T-helper 2 cell treated with Interferon-gamma antibody and Interleukin-4, amounts not matched to agents 5 μg/mL and 100 μg/mL, for 36 hours (primary cell): Measurements from ENCODE around the gene TAF1D.
"Not testable (repeated sequence)": the region's sequence is repeated elsewhere in the genome, so short reads cannot be mapped to it uniquely, and the experiment has no call there.

Source experiments
- DNase-seq: peaks from one replicate; pipeline ENCODE4 v3.0.0; 2021; ENCODE audit warnings: low spot score
- H3K27ac Mint-ChIP-seq: one replicate; pipeline ENCODE4 v1.8.0; 2021; ENCODE audit warnings: mild to moderate bottlenecking, mixed read lengths
- H3K27me3 Mint-ChIP-seq: one replicate; pipeline ENCODE4 v1.8.0; 2021; ENCODE audit warnings: low read depth, mixed read lengths
- H3K36me3 Mint-ChIP-seq: one replicate; pipeline ENCODE4 v1.8.0; 2021; ENCODE audit warnings: low read depth, mixed read lengths
- H3K4me1 Mint-ChIP-seq: one replicate; pipeline ENCODE4 v1.8.0; 2021; ENCODE audit warnings: low read depth, mixed read lengths
- H3K4me3 Mint-ChIP-seq: one replicate; pipeline ENCODE4 v1.8.0; 2022; ENCODE audit warnings: mild to moderate bottlenecking, moderate library complexity, mixed read lengths
- H3K9me3 Mint-ChIP-seq: one replicate; pipeline ENCODE4 v1.8.0; 2021; ENCODE audit warnings: mixed read lengths

TAF1D gene

DNA sequence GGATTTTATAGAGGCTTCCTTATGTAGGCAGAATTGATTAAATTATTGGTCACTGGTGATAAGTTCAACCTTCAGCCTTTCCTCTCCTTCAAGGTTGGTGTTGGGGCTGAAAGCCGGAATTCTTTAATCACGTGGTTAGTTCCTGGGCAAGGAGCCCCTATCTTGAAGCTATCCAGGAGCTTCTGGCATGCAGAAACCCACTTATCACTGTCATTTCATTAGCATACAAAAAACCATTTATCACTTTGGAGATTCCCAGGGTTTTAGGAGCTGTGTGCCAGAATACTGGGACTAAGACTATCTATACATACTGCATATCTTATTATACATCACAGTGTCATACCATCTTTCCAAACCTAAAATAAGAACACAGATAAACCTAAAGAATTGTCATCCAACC, 24.3 kb upstream of the TAF1D start:
- Mint-ChIP-seq H3K36me3 (peaks cover 23% of the 10 kb centered on the region), H3K9me3 (peaks cover 21% of the 10 kb centered on the region), H3K4me1 (no peaks in the 10 kb centered on the region), H3K27me3 (no peaks in the 10 kb centered on the region), H3K27ac (no peak overlapping the region), H3K4me3 (no peak overlapping the region)
- DNase-seq, result no peak

DNA sequence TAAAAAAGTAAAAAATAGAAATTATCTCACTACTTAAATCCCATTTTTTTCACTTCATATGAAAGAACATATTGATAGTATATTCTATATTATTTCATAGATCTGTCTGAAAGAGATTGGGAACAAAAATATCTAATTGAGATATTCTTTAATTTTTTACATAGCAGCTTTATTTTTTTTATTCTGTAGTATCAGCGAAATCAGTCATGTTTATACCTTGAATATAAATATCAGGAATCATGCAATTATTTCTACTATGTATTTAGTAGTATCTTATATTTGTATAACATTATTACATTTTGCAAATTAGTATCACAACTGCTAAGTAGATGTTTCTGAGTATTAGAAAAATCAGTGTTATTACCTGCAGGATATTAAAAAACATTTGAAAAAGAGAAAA, 20.6 kb upstream of the TAF1D start:
- Mint-ChIP-seq H3K27ac (no peak overlapping the region), H3K27me3 (no peaks in the 10 kb centered on the region), H3K4me3 (no peak overlapping the region), H3K36me3 (peaks cover 36% of the 10 kb centered on the region), H3K9me3 (peaks cover 9% of the 10 kb centered on the region), H3K4me1 (no peaks in the 10 kb centered on the region)
- no peak for DNase-seq

DNA sequence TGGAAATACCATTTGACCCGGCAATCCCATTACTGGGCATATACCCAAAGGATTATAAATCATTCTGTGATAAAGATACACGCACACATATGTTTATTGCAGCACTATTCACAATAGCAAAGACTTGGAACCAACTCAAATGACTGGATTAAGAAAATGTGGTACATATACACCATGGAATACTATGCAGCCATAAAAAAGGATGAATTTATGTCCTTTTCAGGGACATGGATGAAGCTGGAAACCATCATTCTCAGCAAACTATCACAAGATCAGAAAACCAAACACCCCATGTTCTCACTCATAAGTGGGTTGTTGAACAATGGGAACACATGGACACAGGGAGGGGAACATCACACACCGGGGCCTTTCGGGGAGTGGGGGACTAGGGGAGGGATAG, 17.8 kb upstream of the TAF1D start:
- not testable (repeated sequence) for DNase-seq, H3K4me3 Mint-ChIP-seq, H3K27ac Mint-ChIP-seq, H3K27me3 Mint-ChIP-seq, H3K9me3 Mint-ChIP-seq, H3K4me1 Mint-ChIP-seq
- peaks cover 24% of the 10 kb centered on the region for H3K36me3 Mint-ChIP-seq

DNA sequence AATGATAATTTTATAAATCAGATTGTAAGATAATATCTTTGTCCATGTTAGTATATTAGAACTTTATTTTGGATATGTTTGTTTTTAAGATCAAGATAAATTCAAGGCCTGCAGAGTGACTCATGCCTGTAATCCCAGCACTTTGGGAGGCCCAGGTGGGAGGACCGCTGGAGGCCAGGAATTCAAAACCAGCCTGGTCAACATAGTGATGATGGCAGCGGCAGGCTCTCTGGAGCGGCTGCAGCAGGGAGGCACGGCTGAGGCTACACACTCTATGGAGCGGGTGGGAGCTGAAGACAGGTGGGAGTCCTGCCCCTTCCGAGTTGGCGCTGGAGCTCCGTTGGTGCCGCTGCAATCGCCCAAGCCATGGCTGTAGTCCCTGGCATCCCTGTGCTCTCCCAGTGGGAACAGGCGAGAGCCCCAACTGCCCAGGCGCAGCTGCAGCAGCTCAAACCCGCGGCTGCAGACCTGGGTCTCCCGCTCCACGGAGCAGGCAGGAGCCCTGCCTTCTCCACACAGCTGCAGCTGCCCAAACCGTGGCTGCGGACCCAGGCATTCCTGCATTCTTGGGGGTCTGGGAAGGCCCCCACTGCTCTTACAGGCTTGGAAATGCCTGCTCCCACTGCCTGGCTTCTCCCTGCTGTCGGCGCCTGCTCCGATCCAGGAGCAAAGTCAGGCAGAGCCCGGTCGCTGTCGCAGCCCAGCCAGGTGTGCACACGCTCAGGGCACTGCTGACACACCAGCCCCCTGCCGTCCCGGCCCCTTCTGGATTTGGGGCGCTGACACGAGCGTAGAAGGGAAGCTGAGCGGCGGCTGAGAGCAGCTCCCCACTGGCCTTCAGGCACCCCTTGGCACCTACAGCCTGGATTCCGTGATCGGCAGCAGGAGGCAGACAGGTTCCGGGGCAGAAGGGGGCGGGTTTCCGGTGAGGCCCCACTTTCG, 16.9 kb upstream of the TAF1D start:
- Mint-ChIP-seq H3K9me3 (no peaks in the 10 kb centered on the region), H3K27ac (no peak overlapping the region), H3K4me1 (no peaks in the 10 kb centered on the region), H3K36me3 (peaks cover 24% of the 10 kb centered on the region), H3K4me3 (no peak overlapping the region), H3K27me3 (no peaks in the 10 kb centered on the region)
- no peak for DNase-seq

DNA sequence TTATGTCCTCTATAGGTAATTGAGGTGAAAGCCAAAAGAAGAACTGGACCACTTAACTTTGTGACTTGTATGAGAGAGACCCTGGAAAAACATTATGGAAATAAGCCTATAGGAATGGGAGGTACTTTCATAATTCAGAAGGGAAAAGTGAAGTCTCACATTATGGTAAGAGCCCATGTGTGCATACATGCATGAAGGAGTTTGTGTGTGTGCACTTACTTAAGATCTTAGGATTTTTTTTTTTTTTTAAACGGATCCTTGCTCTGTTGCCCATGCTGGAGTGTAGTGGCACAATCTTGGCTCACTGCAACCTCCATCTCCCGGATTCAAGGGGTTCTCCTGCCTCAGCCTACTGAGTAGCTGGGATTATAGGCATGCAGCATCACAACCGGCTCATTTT, 16.0 kb upstream of the TAF1D start:
- Mint-ChIP-seq H3K9me3 (no peaks in the 10 kb centered on the region), H3K4me1 (no peaks in the 10 kb centered on the region), H3K27me3 (no peaks in the 10 kb centered on the region), H3K4me3 (no peak overlapping the region), H3K36me3 (peaks cover 23% of the 10 kb centered on the region), H3K27ac (no peak overlapping the region)
- DNase-seq, result no peak

DNA sequence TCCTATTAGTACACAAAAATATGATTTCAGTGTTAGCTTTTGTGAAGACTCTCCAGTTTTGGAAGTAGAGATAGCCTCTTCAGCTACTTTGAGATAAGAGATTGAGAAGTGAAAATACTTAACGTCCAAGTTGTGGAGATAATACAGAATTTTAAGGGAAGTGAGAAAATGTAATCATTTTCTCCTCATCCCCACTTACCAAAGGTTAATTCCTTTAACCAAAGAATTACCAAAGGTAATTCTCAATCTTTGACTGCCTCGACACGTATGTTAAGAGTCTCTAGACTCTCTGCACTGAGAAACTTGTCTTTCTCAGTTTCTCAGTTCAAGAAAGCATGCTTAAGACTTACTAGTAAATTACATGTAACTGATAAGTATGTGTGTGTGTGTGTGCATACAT, 15.5 kb upstream of the TAF1D start:
- Mint-ChIP-seq H3K27me3 (no peaks in the 10 kb centered on the region), H3K9me3 (no peaks in the 10 kb centered on the region), H3K4me1 (no peaks in the 10 kb centered on the region), H3K27ac (no peak overlapping the region), H3K4me3 (no peak overlapping the region), H3K36me3 (peaks cover 27% of the 10 kb centered on the region)
- DNase-seq, result no peak

DNA sequence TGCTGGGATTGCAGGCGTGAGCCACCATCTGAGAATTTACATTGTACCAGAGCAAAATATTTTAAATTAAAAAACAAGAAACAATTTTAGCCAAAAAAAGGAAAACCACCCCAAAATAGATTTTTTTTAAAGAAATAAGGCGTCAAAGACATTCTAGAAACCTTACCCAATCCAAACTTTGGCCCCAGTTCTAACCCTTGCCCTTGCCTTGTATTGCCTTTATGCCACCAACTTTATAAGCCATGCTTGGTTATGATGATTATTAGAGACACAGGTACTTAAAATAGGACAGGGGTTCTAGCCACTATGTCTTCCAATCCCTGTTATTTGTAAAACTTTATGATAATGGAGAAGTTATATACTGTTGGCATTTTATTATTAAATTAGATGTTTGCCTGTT, 11.9 kb upstream of the TAF1D start:
- H3K9me3 Mint-ChIP-seq, result no peaks in the 10 kb centered on the region
- no peak overlapping the region for H3K27ac Mint-ChIP-seq
- no peaks in the 10 kb centered on the region for H3K4me1 Mint-ChIP-seq
- peaks cover 21% of the 10 kb centered on the region for H3K36me3 Mint-ChIP-seq
- DNase-seq, result no peak
- no peak overlapping the region for H3K4me3 Mint-ChIP-seq
- H3K27me3 Mint-ChIP-seq, result no peaks in the 10 kb centered on the region

DNA sequence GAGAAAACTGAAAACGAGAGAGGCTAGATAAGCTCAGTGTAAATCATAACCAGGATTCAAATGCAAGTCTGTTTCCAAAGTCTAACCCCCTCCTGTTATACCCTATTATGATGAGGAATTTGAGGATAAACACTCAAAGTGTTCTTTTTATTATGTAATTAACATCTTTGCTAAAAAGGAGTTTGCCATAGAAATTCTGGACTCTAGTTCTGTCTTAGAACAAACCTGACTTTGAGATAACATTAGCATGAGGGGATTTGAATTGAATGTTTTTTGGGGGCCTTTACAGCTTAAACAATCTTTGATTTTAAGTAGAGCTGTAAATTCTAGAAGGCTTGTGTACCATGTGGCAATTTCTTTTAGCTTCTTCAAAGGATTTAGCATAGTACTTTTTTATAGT, 9.7 kb upstream of the TAF1D start:
- Mint-ChIP-seq H3K9me3 (no peaks in the 10 kb centered on the region), H3K4me1 (no peaks in the 10 kb centered on the region), H3K27ac (no peak overlapping the region), H3K4me3 (no peak overlapping the region), H3K27me3 (no peaks in the 10 kb centered on the region), H3K36me3 (peaks cover 20% of the 10 kb centered on the region)
- DNase-seq, result no peak

DNA sequence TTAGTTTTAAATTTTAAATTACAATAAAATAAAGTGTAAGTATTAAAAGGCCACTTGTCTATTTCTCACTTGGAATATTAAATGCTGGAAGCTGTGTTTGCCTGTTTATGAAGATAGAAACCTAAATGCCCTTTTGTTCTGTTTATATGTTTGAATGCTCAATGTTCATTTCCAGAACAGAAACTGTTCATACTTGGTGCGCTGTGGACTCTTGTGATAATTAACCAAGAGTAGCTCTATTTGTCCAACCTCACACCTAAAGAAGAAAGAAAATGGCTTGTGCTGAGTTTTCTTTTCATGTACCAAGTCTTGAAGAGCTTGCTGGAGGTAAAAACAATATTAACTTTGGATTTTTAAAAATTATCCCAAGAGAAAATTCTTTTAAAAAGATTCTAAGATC, 5.8 kb upstream of the TAF1D start:
- Mint-ChIP-seq H3K27ac (no peak overlapping the region), H3K27me3 (no peaks in the 10 kb centered on the region), H3K4me3 (no peak overlapping the region), H3K36me3 (peaks cover 18% of the 10 kb centered on the region), H3K4me1 (peaks cover 5% of the 10 kb centered on the region), H3K9me3 (no peaks in the 10 kb centered on the region)
- DNase-seq, result no peak

DNA sequence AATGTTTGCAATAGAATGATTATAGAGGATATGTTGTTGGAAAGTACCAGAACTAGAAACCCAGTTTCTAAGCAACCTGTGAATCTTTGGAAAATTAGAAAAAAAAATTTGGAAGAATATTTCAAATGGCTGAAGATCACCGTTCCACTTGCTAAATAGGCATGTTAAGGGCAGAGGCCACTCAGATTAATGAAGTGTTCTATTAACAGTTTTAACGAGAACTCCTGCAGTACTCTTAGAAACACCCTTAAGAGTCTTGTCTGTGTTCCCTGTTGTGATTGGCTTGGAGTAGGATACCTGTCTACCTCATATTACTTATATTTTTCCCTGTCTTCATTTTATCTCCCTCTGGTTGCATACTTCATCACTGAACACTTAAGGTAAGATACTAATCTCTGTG, 4.8 kb upstream of the TAF1D start:
- Mint-ChIP-seq H3K4me3 (no peak overlapping the region), H3K4me1 (peaks cover 5% of the 10 kb centered on the region), H3K27ac (no peak overlapping the region), H3K9me3 (no peaks in the 10 kb centered on the region), H3K36me3 (peaks cover 19% of the 10 kb centered on the region), H3K27me3 (no peaks in the 10 kb centered on the region)
- DNase-seq, result no peak

DNA sequence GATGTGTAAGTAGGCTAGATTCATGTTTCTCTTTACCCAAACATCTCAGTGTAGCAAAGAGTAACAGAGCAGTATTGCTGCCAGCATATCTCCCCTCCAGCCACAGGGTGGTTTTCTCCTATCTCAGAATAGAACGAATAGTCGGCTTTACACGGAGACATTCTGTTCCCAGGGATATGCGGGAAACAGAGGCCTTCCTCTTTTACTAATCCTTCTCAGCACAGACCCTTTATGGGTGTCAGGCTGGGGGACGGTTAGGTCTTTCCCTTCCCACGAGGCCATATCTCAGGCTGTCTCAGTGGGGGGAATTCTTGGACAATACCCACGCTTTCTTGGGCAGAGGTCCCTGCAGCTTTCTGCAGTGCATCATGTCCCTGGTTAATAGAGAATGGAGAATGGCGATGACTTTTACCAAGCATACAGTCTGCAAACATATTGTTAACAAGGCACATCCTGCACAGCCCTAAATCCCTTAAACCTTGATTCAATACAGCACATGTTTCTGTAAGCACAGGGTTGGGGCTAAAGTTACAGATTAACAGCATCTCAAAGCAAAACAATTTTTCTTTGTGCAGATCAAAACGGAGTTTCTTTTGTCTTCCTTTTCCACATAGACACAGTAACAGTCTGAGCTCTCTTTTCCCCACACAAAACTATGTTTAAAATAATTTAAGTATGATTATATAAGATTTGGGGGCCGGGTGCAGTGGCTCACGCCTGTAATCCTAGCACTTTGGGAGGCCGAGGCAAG, 3.9 kb upstream of the TAF1D start:
- H3K27ac Mint-ChIP-seq, H3K4me1 Mint-ChIP-seq, H3K27me3 Mint-ChIP-seq, H3K9me3 Mint-ChIP-seq, DNase-seq: not testable (repeated sequence)
- Mint-ChIP-seq H3K36me3 (peaks cover 27% of the 10 kb centered on the region), H3K4me3 (peak overlapping the region; percentile 8)

DNA sequence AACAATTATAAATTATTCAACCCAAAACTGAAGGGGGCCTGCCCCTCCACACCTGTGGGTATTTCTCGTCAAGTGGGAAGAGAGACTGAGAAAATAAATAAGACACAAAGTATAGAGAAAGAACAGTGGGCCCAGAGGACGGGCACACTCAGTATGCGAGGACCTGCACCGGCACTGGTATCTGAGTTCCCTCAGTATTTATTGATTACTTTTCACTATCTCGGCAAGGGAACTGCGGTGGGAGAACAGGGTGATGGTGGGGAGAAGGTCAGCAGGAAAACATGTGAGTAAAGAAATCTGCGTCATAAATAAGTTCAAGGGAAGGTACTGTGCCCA, 3.3 kb upstream of the TAF1D start:
- Mint-ChIP-seq H3K36me3 (peaks cover 30% of the 10 kb centered on the region), H3K4me3 (peak overlapping the region; percentile 8), H3K27ac (no peak overlapping the region), H3K27me3 (no peaks in the 10 kb centered on the region), H3K9me3 (no peaks in the 10 kb centered on the region), H3K4me1 (peaks cover 6% of the 10 kb centered on the region)
- no peak for DNase-seq

DNA sequence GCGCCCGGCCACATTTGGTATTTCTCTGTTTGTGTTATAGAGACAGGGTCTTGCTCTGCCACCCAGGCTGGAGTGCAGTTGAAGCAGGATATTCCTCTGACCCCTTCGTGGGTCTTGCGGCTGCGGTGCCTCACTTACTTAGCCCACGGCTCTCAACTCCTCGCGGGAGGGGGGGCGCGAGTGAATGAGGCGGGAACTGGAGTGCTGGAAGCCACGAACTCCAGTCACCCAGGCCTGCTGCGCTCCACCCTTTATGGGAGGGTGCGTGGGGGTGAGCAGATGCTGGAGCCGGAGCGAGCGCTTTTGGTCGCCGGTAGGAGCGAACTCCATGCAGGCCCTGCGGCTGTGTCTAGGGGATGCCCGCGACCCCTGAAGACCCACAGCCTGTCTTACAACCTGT, 2.0 kb upstream of the TAF1D start:
- peaks cover 41% of the 10 kb centered on the region for H3K36me3 Mint-ChIP-seq
- H3K27me3 Mint-ChIP-seq, result no peaks in the 10 kb centered on the region
- peaks cover 18% of the 10 kb centered on the region for H3K4me1 Mint-ChIP-seq
- DNase-seq, result no peak
- H3K27ac Mint-ChIP-seq, result peak overlapping the region; percentile 45
- no peaks in the 10 kb centered on the region for H3K9me3 Mint-ChIP-seq
- H3K4me3 Mint-ChIP-seq, result peak overlapping the region; percentile 68

DNA sequence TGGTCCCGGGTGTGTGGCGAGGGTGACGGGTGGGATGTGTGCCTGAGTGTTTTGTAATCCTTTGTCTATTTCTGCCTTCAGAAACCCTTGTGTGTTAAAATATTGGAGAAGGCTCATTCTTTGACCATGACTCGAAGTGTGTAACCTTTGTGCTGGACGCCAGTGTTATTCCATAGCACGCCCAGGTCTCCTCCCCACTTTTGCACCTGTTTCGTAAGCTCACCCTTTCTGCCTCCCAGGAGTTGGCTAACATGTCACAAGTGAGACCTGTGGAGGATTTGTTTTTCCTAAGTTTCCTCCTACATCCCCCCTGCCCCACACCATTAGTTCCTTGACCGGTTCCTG, 559 bp upstream of the TAF1D start:
- Mint-ChIP-seq H3K4me3 (peak overlapping the region; percentile 99), H3K36me3 (peaks cover 48% of the 10 kb centered on the region), H3K27me3 (no peaks in the 10 kb centered on the region), H3K27ac (peak overlapping the region; percentile 99), H3K9me3 (no peaks in the 10 kb centered on the region), H3K4me1 (peaks cover 32% of the 10 kb centered on the region)
- no peak for DNase-seq
